T-helper 2 cell (primary cell): ENCODE data around the gene VAPB.

Source experiments
- DNase-seq, 5 experiments: peaks; one replicate each; pipeline versions ENCODE4 v3.0.0 to v3.0.0-alpha.2; 2012 to 2022

Gene VAPB

DNA sequence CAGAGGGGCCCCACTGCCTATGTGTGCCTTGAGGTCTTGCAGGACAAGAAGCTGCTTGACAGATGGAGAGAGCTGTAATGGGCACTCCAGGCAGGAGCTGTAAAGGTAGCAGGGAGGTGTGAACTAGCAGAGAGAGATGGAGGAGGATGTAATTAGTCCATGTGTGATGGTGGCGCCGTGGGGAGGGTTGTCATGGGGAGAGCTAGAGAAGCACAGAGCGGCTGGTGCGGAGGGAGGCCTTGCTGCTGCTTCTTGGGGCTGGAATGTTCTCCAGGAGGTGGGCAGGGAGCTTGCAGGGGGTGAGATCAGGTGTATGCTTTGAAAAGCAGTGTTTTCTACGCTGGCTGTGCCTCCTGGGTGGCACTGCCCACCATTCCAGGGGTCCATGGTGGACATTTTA, 94.0 kb downstream of the VAPB start:
- no peak for DNase-seq

DNA sequence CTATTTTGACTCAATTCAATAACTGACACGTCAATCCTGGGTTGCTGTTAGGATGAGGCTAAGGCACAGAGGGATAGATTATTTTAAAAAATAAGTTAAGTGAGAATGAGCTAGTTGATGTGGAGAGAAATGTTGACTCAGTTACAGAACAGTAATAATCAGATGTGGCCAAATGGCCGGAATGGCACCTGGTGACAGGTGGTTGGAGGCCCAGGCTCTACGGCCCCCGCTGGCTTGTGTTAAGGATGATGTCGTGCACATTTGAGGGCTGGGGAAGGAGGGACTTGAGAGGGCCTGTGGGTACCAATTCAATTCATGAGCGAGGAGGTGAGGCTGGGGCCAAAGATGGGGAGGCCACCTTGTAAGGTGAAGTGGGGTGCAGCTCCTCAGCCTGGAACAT, 94.4 kb downstream of the VAPB start:
- DNase-seq, result no peak

DNA sequence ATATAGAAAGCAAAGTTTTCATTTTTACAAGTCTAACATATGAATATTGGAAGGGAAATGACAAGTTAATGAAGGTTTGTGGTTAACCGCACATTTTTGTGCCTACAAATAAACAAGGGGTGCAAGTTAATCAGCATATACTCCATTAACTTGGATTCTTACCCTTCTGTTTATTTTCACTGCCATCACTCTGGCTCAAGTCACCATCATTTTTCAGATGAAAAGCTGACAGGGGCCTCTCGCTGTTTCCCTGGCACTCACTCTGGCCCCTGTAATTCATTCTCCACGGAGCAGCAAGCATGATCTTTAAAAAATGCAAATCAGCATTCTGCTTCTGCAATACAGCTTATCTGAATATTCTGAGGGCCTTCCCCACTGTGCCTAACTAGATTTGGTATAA, 96.4 kb downstream of the VAPB start:
- DNase-seq, result no peak

DNA sequence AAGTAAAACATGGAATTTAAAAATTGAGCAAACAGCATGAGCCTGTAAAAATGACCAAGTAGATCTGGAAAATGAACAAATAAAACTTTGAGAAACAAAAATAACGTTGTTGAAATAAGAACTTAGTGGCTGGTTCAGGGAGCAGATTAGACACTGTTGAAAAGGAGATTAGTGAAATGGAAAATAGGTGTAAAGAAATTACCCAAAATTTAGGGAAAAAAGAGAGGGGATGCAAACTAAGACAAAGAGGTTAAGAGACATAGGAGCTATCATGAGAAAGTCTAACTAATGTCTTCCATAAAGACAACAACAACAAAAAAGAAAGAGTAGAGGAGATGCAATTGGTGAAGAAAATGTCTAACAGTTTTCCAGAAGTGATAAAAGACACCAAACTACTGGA, 97.2 kb downstream of the VAPB start:
- DNase-seq, result no peak

DNA sequence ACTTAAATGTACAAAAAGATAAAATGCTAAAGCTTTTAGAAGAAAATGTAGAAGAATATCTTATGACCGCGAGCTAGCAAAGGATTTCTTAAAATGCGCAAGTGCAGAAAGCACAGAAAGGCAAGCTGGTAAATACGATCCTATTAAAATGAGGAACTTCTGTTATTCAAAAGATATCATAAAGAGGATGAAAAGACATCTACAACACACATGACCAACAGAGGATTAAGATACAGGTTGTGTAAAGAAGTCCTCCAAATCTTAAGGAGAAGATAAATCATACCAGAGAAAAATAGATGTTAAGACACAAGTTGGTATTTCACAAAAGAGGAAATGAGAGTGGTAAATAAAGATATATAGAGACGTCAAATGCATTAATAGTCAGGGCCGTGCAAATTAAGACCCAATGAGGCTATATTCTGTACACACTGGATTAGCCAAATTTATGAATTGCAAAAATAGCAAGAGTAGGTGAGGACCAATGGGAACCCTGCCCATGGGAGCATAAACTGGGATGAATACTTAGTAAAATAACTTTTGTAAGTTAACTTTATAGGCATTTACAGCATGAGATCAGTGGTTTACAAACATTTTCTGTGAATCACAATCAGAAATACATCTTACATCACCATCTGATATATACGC, 103.2 kb downstream of the VAPB start:
- no peak for DNase-seq

DNA sequence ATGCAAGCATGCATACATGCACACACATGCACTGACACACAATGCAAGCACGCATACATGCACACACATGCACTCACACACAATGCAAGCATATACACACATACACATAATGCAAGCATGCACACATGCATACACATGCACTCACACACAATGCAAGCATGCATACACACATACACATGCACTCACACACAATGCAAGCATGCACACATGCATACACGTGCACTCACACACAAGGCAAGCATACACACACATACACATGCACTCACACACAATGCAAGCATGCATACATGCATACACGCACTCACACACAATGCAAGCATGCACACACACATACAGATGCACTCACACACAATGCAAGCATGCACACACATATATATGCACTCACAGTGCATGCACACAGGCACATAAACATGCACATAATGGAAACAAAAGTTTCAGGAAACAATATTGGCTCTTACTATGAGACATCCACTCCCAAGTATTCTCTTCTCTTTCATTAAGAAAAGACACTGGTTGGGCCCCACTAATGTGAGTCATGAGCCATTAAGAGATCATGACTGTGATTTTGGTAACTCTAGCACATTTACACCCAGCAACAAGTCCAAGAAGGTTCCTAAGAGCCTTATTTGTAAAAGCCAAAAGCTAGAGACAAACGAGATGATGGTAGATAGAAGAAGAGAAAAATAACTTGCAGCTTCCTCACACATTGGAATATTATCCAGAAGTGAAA, 103.9 kb downstream of the VAPB start:
- DNase-seq, result no peak

DNA sequence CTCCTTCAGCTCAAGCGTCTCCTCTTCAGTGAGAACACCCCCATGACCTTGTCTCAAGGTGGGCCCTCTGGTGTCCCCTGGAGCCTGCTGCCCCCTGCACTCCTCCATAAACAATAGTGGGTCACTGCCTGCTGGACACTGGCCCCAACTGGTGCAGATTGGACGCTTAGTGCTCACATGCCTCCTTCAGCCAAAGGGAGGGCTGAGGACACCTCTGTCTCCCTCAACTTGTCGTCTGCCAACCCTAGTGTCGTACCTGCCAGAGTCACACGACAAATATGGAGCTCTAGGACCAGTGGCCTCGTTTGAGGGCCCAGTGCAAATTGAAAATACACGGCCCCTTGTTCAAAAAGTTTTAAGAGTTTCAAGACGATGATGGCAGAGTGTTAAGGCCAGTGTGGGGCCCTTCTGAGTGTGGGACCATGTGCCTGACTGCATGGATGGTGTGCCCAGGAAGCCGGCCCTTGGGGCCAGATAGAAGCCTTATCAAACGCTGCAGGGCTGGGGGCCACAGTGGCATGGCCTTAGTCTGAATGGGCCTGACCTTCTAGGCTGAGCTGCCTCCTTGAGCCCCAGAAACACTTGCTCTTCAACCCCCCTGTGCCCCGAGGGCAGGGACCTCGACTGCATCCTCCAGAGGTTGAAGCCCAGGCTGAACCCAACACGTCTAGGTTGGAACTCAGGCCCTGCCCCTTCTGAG, 106.0 kb downstream of the VAPB start:
- no peak for DNase-seq

DNA sequence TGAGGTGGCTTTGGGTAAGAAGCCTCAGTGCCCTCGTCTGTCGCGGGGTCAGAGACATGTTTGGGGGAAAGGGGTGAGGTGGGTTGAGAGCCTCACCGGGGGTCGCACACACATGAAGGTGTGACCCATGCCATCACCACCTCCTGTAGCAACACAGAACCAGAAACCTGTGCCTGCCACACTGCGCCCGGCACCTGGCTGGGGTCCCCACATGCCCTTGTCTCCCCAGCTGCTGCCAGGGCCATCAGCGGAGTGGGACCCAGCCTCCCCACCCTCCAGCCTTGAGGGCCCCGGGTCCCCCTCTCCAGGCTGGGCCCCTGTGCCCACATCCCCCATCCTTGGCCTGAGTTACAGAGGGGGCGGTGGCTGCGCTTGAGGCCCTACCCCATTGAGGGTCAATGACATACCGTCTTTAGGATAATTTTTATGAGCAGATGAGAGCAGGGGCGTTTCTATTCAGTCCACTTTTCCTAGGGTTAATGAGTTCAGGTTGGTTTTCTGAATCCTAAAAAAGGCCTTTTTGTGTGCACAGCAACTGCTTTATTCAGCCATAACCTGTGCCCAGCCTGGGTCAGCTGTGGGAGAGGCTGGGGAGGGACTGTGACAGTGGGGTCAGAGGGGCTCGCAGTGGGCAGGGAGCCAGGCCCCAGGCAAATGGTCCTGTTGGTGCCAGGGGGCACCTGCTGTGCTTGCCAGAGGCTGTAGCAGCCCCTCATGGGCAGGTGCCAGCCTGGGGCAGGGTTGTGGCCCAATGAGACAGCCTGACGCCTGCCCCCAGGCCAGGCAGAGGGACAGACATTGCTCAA, 106.8 kb downstream of the VAPB start:
- DNase-seq, result no peak

DNA sequence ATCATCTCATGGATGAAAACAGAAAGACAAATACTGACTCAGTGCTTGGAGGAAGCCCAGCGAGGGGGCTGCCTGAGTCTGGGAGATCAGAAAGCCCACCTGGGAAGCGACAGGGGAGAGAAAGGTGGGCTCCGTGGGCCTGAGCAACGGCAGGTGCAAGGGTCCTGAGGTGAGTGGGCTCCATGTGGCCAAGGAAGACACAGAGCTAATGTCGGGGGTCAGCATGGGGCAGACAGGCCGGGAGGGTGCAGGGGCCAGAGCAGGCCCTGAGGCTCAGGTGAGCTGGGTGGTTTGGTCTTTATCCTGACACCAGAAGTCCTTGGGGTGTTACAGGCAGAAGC, 107.4 kb downstream of the VAPB start:
- no peak for DNase-seq

DNA sequence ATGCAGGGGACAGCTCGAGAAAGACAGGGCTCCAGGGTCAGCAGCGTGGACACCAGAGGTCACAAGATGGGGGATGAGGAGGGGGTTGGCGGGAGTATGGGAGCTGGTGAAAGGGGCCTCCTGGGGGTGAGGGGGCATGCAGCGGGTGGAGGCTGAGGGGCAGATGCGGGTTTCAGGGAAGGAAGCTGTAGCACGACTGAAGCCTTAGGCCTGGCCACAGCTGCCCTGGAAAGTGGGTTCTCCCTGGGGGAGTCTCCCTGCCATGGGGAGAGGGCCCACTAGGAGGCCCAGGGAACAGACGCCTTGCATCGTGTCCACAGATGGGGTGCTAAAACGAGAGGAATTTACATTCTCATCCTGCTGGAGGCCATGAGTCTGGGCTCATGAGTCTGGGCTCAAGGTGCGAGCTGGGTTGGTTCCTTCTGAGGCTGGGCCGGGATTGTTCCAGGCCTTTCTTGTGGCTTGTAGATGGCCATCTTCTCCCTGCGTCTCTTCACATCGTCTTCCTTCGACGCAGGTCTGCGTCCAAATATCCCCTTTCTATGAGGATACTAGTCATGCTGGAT, 108.1 kb downstream of the VAPB start:
- DNase-seq, result no peak

DNA sequence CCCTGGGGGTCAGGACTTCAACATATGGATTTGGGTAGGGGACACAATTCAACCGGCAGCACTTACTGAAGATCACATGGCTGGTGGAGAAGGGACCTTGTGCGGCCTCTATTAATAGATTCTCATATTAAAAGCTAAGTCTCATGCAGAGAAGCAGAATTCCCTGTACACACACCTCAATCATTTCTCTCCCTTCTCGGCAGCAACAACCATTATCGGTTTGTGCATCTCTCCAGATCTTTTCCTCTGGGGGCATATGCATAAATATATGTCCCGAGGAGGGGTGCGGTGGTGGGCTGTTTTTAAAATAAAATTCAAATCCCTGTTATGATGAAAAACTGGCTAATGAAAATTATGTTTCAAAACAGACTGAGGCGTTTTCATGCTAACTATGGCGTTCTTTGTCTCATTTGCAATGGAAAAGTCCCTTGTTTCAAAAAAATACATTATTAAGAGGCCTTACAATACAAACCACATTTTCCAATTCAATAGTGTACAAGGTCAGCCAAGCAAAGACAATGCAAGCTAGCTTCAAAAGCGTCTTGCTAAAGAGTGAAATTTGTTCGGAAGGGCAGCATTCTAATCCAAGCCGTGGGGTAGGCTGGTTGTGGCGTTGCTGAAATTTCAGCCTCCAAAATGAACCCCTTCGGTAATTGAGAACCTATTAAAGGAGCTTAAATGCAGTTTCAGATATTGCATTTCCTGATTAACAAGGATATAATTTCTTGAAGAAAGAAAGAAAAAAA, 108.9 kb downstream of the VAPB start:
- no peak for DNase-seq

DNA sequence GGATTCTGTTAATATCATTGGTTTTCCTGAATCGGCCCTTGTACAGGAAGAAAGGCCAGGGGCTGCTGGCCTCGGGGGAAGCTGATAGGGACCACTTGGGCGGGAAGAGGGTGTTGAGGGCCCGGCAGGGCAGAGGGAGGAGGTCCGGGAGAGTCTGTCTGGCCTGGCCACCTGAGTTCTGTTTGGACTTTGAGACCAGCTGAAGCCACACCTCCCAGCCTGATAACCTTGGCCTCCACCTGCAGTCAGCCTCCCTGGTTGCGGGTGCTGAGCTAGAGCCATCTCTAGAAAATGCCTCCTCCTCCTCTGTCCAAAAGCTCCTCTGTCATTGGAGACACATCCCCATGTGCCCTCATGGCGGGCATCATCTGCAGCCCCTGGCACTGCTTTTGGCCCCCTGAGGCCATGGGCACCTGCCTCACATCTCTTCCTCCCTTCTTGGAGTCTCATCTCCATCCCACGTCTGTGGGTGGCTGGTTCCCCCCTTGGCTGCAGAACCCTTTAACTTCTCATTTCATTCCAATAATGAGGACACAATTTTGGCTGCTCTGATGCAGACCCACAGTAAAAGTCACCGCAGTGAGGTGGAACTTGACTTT, 109.5 kb downstream of the VAPB start:
- no peak for DNase-seq

DNA sequence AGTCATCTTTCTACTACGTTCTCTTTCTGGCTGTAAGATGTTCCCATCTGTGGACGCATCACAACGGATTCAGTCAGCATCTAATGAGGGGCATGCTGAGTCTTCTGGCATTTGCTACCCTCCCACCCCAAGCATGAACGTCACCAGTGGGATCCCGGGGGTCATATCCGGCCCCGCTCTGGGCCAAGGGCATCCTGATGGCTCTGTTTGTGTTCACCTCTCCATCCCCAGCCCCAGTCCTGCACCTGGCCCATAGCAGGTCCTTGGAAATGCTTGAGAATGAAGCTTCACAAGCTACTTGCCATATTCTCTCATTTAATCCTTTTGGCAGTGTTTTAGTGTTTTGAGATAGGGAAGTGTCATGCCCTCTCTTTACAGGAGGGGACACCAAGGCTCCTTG, 111.2 kb downstream of the VAPB start:
- no peak for DNase-seq
